HG03159 (cell line): Measurements from ENCODE around the gene JAK1.

Experiments
- ATAC-seq: cut with Tn5 transposase; IDR thresholded peaks from one replicate; pipeline ENCODE4 v1.9.1; 2021; ENCODE audit warnings: mild to moderate bottlenecking, moderate library complexity; ENCODE audit not compliant: unreplicated experiment

The JAK1 gene

GRCh38 chr1:64801851-64802523 is 164.4 kb downstream of the JAK1 start:
- ATAC-seq: no peak

GRCh38 chr1:64798872-64799271 is 167.5 kb downstream of the JAK1 start:
- no peak for ATAC-seq

- ATAC-seq: no peak
These were observed 175.4 kb downstream of the JAK1 start for GRCh38 chr1:64790832-64791487.
